Effector memory CD8-positive, alpha-beta T cell (primary cell): ENCODE data around the gene IGF2BP1.

Experiments used
- ATAC-seq: fragments of 150-1000 bp; cut with Tn5 transposase; replicated peaks from 2 replicates; pipeline ENCODE4 v1.10.0; 2021; ENCODE audit warnings: mild to moderate bottlenecking, moderate library complexity
- DNase-seq, 3 experiments: peaks; one replicate each; pipeline ENCODE4 v3.0.0; 2021
- H3K27ac Mint-ChIP-seq, 2 donors: one replicate each; pipeline ENCODE4 v1.8.0; 2022; ENCODE audit warnings: mild to moderate bottlenecking in 2 of 2, mixed read lengths in 2 of 2, moderate library complexity in 2 of 2
- H3K27me3 Mint-ChIP-seq, 2 donors: one replicate each; pipeline ENCODE4 v1.8.0; 2022; ENCODE audit warnings: mixed read lengths in 2 of 2
- H3K36me3 Mint-ChIP-seq: one replicate; pipeline ENCODE4 v1.8.0; 2022; ENCODE audit warnings: mild to moderate bottlenecking, moderate library complexity, mixed read lengths; ENCODE audit not compliant: insufficient read depth
- H3K4me1 Mint-ChIP-seq, 2 donors: one replicate each; pipeline ENCODE4 v1.8.0; 2022; ENCODE audit warnings: low read depth in 2 of 2, mixed read lengths in 2 of 2
- H3K4me3 Mint-ChIP-seq, 2 donors: one replicate each; pipeline ENCODE4 v1.8.0; 2022; ENCODE audit warnings: mild to moderate bottlenecking in 2 of 2, mixed read lengths in 2 of 2, moderate library complexity in 2 of 2
- H3K9me3 Mint-ChIP-seq, 2 donors: one replicate each; pipeline ENCODE4 v1.8.0; 2022; ENCODE audit warnings: mixed read lengths in 2 of 2

The IGF2BP1 gene

DNA sequence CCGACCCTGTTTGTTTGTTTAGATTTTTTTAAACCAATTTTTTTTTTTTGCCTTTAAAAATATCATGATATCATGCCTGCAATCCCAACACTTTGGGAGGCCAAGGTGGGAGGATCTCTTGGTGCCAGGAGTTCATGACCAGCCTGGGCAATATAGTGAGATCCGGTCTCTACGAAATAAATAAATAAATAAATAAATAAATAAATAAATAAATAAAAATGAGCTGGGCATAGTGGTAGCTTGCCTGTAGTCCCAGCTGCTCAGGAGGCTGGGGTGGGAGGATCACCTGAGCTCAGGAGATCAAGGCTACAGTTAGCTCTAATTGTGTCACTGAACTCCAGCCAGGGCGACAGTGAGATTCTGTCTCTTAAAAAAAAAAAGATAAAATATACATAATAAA lies 8.1 kb upstream of the IGF2BP1 start:
- H3K4me1 Mint-ChIP-seq: no peaks in the 10 kb centered on the region
- DNase-seq (no peak), ATAC-seq (no peak)
- H3K36me3 Mint-ChIP-seq: no peaks in the 10 kb centered on the region
- no peak overlapping the region for H3K27ac Mint-ChIP-seq
- H3K9me3 Mint-ChIP-seq: no peaks in the 10 kb centered on the region
- H3K4me3 Mint-ChIP-seq: no peak overlapping the region
- H3K27me3 Mint-ChIP-seq: peaks cover 62 to 71% of the 10 kb centered on the region in 2 donors

- Mint-ChIP-seq H3K9me3 (no peaks in the 10 kb centered on the region), H3K27me3 (peaks cover 66 to 78% of the 10 kb centered on the region in 2 donors), H3K27ac (no peak overlapping the region), H3K4me3 (no peak overlapping the region), H3K4me1 (peaks cover 0 to 5% of the 10 kb centered on the region in 2 donors), H3K36me3 (peaks cover 6% of the 10 kb centered on the region)
- ATAC-seq (no peak), DNase-seq (no peak)
Observed at GRCh38 chr17:48990882-48991357, 6.3 kb upstream of the IGF2BP1 start.

- peaks cover 70 to 85% of the 10 kb centered on the region in 2 donors for H3K27me3 Mint-ChIP-seq
- H3K4me1 Mint-ChIP-seq: peaks cover 9 to 13% of the 10 kb centered on the region in 2 donors
- DNase-seq (no peak), ATAC-seq (no peak)
- H3K36me3 Mint-ChIP-seq: peaks cover 18% of the 10 kb centered on the region
- no peaks in the 10 kb centered on the region for H3K9me3 Mint-ChIP-seq
- no peak overlapping the region for H3K4me3 Mint-ChIP-seq
- H3K27ac Mint-ChIP-seq: no peak overlapping the region
Observed at GRCh38 chr17:48992444-48992843, 4.7 kb upstream of the IGF2BP1 start.

DNA sequence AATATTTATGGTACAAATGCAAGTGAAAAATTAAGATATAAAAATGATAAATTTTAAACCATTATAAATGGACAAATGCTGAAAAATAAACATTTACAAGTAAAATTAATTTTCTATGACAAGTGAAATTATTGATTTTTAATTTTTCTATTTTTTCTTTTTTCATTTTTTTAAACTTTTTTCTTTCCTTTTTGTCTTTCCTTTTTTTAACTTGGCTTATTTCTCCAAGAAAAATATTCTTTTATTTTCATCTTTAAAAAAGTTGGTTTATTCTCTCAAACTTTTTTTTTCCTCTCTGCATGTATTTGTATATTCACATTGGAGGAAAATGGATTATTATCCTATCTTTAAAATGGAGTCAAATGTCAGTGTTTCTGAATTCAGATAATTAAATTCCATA lies 3.9 kb upstream of the IGF2BP1 start:
- peaks cover 73 to 85% of the 10 kb centered on the region in 2 donors for H3K27me3 Mint-ChIP-seq
- no peak overlapping the region for H3K4me3 Mint-ChIP-seq
- peaks cover 17 to 20% of the 10 kb centered on the region in 2 donors for H3K4me1 Mint-ChIP-seq
- no peaks in the 10 kb centered on the region for H3K9me3 Mint-ChIP-seq
- ATAC-seq (no peak), DNase-seq (no peak)
- peaks cover 18% of the 10 kb centered on the region for H3K36me3 Mint-ChIP-seq
- no peak overlapping the region for H3K27ac Mint-ChIP-seq

GRCh38 chr17:48993951-48994350 lies 3.2 kb upstream of the IGF2BP1 start:
- Mint-ChIP-seq H3K27me3 (peaks cover 80 to 88% of the 10 kb centered on the region in 2 donors), H3K4me1 (peaks cover 19 to 20% of the 10 kb centered on the region in 2 donors), H3K36me3 (peaks cover 22% of the 10 kb centered on the region), H3K9me3 (no peaks in the 10 kb centered on the region), H3K4me3 (no peak overlapping the region), H3K27ac (no peak overlapping the region)
- no peak for DNase-seq
- ATAC-seq: no peak

DNA sequence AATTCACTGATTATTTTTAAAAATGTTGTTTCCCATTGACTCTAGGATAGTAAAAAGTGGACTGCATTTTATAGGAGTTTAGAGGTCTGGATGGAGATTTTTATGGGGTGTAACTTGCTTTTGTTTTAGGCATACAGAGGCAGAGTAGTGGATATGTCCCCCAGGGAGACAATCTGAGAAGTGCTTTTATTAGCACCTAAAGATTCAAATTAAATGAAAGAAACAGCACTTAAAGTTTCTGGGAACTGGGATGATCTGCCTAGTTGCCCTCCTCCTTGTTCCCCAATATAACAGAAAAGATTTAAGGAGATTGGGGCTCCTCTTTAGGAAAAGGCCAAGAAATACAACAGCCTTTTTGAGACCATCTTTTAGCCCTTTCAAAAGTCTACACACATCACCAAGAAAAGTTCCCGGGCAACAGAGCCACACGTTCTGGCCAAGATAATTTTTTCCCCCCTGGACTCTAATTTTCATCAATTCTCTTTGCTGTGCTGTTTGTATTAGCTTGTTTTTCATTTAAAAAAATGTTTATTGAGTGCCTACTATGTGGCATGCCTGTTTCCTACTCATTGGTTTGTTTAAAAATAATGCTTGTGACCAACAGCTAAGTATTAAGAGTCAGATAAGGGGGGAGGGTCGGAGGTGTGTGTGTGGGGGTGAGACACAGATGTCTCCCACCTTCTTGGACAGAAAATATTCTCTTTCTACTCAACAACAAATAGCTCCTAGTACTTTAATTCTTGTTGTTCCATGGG lies 2.5 kb upstream of the IGF2BP1 start:
- Mint-ChIP-seq H3K36me3 (peaks cover 22% of the 10 kb centered on the region), H3K4me1 (peaks cover 19 to 20% of the 10 kb centered on the region in 2 donors), H3K27ac (peak overlapping the region in 1 of 2 donors; percentile 47), H3K27me3 (peaks cover 87 to 93% of the 10 kb centered on the region in 2 donors), H3K9me3 (no peaks in the 10 kb centered on the region), H3K4me3 (peak overlapping the region in 1 of 2 donors; percentile 32)
- DNase-seq: no peak
- ATAC-seq: no peak

DNA sequence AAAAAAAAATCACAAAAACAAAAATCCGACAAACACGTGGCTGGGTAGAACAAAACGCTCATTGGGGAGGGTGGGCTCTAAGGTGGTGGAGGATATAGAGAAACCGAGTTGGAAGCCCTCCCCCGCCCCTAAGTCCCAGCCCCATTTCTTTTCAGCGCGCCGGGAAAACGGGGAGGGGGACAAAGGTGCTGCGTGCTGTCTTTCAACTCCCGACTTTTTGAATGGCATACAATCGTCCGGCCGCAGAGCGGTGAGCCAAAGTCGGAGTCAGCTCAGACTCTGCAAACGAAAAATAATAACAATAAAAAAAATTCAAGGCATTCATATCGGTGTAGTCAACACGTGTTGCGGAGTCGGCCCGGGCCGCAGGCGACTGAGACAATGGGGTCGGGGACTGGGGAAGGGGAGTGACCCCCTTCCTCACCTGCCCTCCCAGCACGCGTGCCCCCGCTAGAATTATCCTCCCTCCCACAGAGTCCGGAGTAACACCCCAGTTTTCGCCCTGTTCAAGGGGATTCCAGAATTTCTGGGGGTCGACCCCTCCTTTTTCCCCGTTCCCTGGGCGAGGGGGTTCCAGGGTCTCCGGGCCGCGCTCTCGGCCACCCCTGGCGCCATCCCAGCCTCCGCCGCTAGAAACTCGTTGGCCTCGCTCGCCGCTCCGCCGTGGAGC lies 1.7 kb upstream of the IGF2BP1 start:
- H3K27me3 Mint-ChIP-seq: peaks cover 87 to 93% of the 10 kb centered on the region in 2 donors
- H3K9me3 Mint-ChIP-seq: no peaks in the 10 kb centered on the region
- peaks cover 19 to 20% of the 10 kb centered on the region in 2 donors for H3K4me1 Mint-ChIP-seq
- peak overlapping the region in 1 of 2 donors; percentile 47 for H3K27ac Mint-ChIP-seq
- ATAC-seq: no peak
- H3K4me3 Mint-ChIP-seq: peak overlapping the region in 1 of 2 donors; percentile 32
- no peak for DNase-seq
- peaks cover 22% of the 10 kb centered on the region for H3K36me3 Mint-ChIP-seq

GRCh38 chr17:48995974-48996721 lies 1.0 kb upstream of the IGF2BP1 start:
- peaks cover 19 to 20% of the 10 kb centered on the region in 2 donors for H3K4me1 Mint-ChIP-seq
- peaks cover 87 to 93% of the 10 kb centered on the region in 2 donors for H3K27me3 Mint-ChIP-seq
- H3K27ac Mint-ChIP-seq: no peak overlapping the region
- no peaks in the 10 kb centered on the region for H3K9me3 Mint-ChIP-seq
- no peak for DNase-seq
- peak overlapping the region; percentile 73 to 77 for H3K4me3 Mint-ChIP-seq
- ATAC-seq: no peak
- peaks cover 22% of the 10 kb centered on the region for H3K36me3 Mint-ChIP-seq

DNA sequence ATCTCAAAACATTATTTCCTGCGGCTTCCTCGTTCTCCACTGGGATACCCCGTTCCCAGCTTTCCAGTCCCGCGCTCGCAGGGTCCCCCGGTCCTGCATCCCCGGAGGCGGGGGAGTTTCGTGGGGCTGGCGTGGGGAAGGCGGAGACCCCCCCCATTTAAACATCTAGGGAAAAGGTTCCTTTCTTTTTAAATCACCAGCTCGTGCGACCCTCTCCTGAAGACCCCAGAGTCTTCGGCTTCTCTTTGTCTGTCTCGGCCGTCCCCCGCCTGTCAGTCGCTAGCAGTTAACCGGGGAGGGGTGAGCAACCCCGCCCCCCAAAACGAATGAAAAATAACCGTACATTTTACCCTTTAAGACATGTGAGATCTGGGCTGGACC lies 473 bp upstream of the IGF2BP1 start:
- peak overlapping the region; percentile 73 to 77 for H3K4me3 Mint-ChIP-seq
- H3K27me3 Mint-ChIP-seq: peaks cover 90 to 96% of the 10 kb centered on the region in 2 donors
- ATAC-seq: no peak
- peaks cover 19 to 20% of the 10 kb centered on the region in 2 donors for H3K4me1 Mint-ChIP-seq
- no peak for DNase-seq
- no peak overlapping the region for H3K27ac Mint-ChIP-seq
- H3K9me3 Mint-ChIP-seq: no peaks in the 10 kb centered on the region
- H3K36me3 Mint-ChIP-seq: peaks cover 22% of the 10 kb centered on the region

- no peak for ATAC-seq
- Mint-ChIP-seq H3K27me3 (peaks cover 91 to 98% of the 10 kb centered on the region in 2 donors), H3K4me3 (peak overlapping the region; percentile 73 to 77), H3K9me3 (no peaks in the 10 kb centered on the region), H3K36me3 (peaks cover 22% of the 10 kb centered on the region), H3K4me1 (peaks cover 19 to 20% of the 10 kb centered on the region in 2 donors), H3K27ac (peak overlapping the region; percentile 35 to 41)
- no peak for DNase-seq
Observed at GRCh38 chr17:48997827-48998586, 822 bp downstream of the IGF2BP1 start.

DNA sequence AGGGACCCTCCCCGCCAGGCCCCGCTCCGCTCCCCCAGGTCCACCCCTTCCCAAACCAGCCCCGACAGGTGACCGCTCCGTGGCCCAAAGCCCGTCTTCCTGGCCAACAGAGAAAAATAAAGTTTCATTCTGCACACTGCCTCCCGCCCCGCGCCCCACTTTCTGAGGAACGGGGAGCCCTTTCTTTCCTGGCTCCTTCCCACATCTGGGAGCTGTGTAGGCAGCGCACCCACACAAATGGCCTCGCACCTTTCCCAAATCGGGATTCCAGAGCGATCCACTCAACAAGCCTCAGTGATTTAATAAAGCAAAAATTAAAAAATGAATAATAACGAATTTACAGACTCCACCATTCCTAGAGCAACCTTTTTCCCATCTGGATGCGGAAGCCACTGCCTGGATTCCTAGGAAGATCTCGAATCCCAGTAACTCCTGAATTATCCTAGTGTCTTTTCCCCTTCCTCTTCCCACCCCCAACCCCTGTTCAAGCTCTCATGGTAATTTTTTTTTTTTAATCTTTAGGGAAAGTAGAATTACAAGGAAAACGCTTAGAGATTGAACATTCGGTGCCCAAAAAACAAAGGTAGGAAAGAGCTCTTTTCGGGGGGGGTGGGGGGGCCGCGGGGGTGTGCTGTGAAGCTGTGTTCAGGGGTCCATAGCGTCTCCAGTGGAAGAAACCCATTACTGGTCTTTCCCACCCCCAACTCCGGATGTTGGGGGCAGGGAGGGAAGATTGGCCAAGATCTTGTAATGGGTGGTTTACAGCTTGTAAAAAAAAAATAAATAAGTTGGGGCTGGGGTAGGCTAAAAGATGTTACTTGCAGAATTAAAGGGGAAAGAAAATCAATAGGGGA lies 1.6 kb downstream of the IGF2BP1 start:
- Mint-ChIP-seq H3K9me3 (no peaks in the 10 kb centered on the region), H3K27me3 (peaks cover 93 to 98% of the 10 kb centered on the region in 2 donors), H3K4me1 (peaks cover 19 to 25% of the 10 kb centered on the region in 2 donors), H3K27ac (peak overlapping the region in 1 of 2 donors; percentile 35), H3K4me3 (peak overlapping the region; percentile 73 to 77), H3K36me3 (peaks cover 22% of the 10 kb centered on the region)
- DNase-seq (no peak), ATAC-seq (no peak)

- H3K27ac Mint-ChIP-seq: no peak overlapping the region
- no peaks in the 10 kb centered on the region for H3K9me3 Mint-ChIP-seq
- peaks cover 16% of the 10 kb centered on the region for H3K36me3 Mint-ChIP-seq
- no peak overlapping the region for H3K4me3 Mint-ChIP-seq
- peaks cover 97 to 100% of the 10 kb centered on the region in 2 donors for H3K27me3 Mint-ChIP-seq
- no peak for ATAC-seq
- H3K4me1 Mint-ChIP-seq: peaks cover 19 to 20% of the 10 kb centered on the region in 2 donors
- no peak for DNase-seq
Observed at GRCh38 chr17:49000943-49001342, 3.8 kb downstream of the IGF2BP1 start.
